ENCODE measurements around the gene TSHZ3. TPM values are rescaled to one million over a fixed set of nuclear protein-coding genes. Genes with fewer than 3 reads are reported as not detected.

Gene TSHZ3
- total and polyA plus RNA-seq, 12 donors: 2.6 to 9.3 (median 7.8) TPM

DNA sequence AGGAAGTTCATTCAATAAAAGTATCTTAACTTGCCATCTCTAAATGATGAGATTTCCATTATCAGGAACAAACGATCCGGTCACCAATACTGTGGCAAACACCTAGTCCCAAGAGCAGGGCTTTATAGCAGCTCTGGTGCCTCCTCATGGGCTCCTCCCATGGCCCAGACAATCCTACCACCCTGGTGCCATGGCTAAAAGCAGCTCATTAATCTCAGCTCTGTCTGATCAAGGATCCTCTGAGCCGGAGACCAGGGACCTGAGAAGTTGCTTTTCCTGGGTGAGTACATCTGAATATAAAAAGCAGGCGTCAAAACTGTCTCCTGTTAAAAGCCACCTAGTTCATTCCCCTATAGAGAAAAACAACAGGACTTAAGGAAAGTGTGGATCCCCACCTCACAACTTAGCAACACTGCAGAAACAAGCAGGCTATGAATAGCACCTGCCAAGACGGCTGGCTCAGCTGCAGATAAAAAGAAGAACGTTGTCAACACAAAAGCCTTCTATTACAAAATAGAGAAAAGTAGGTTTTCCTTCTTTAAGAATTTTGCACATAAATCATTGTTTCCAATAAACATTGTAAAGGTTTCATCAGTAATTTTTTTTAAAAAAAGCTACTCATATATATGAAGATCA is 30.3 kb downstream of the TSHZ3 start:
- no peaks in the 10 kb centered on the region for H3K9me3 ChIP-seq (replicated peaks in 1 of 3)
- peaks cover 0 to 32% of the 10 kb centered on the region in 2 donors for H3K4me1 ChIP-seq (replicated peaks in 1 of 2)
- no peaks in the 10 kb centered on the region for H3K36me3 ChIP-seq (replicated peaks in 1 of 2)
- H3K4me3 ChIP-seq: no peak overlapping the region
- no peak overlapping the region for H3K27ac ChIP-seq
- intact Hi-C loops (cut with DNase I): no loop called here
- H3K27me3 ChIP-seq: no peaks in the 10 kb centered on the region
- WGBS, 4 donors: 61 to 66% (median 64%) methylated on average over 6 of the region's 6 CpGs
- no peak for TF ChIP-seq POLR2A (IDR thresholded peaks at IDR 0.05)
- TF ChIP-seq, protein P1, sequence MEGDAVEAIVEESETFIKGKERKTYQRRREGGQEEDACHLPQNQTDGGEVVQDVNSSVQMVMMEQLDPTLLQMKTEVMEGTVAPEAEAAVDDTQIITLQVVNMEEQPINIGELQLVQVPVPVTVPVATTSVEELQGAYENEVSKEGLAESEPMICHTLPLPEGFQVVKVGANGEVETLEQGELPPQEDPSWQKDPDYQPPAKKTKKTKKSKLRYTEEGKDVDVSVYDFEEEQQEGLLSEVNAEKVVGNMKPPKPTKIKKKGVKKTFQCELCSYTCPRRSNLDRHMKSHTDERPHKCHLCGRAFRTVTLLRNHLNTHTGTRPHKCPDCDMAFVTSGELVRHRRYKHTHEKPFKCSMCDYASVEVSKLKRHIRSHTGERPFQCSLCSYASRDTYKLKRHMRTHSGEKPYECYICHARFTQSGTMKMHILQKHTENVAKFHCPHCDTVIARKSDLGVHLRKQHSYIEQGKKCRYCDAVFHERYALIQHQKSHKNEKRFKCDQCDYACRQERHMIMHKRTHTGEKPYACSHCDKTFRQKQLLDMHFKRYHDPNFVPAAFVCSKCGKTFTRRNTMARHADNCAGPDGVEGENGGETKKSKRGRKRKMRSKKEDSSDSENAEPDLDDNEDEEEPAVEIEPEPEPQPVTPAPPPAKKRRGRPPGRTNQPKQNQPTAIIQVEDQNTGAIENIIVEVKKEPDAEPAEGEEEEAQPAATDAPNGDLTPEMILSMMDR (IDR thresholded peaks at IDR 0.05): no peak
- DNase-seq: peak in 1 of 7 donors; percentile 15

DNA sequence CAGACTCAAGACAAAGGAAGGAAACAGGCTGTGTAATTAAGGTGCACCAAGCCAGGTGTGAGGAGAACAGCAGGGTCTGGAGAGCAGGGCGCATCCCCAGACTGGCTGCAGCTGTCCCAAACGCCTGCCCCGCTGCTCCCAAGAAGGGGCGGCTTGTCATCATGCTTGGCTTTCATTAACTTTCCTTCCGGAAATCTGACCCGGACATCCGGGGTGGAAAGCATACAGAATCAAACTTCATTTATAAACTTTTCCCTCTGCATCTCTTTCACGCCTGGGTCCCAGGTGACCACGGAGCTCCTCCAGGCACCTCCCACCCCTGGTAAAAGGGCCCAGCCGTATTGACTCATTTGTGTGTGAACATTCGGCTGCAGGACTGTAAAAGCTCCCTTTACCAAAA is 31.7 kb downstream of the TSHZ3 start:
- no peak for DNase-seq
- H3K9me3 ChIP-seq (replicated peaks in 1 of 3): no peaks in the 10 kb centered on the region
- 70 to 75% (median 72%) methylated on average over 11 of the region's 11 CpGs for WGBS, 4 donors
- no peak for TF ChIP-seq POLR2A (IDR thresholded peaks at IDR 0.05)
- TF ChIP-seq, protein P1 (IDR thresholded peaks at IDR 0.05): no peak
- H3K36me3 ChIP-seq (replicated peaks in 1 of 2): no peaks in the 10 kb centered on the region
- intact Hi-C loops (cut with DNase I): no loop called here
- H3K4me1 ChIP-seq (replicated peaks in 1 of 2): peaks cover 0 to 32% of the 10 kb centered on the region in 2 donors
- H3K27ac ChIP-seq: peak overlapping the region in 1 of 5 donors; percentile 42
- no peak overlapping the region for H3K4me3 ChIP-seq
- H3K27me3 ChIP-seq: no peaks in the 10 kb centered on the region

DNA sequence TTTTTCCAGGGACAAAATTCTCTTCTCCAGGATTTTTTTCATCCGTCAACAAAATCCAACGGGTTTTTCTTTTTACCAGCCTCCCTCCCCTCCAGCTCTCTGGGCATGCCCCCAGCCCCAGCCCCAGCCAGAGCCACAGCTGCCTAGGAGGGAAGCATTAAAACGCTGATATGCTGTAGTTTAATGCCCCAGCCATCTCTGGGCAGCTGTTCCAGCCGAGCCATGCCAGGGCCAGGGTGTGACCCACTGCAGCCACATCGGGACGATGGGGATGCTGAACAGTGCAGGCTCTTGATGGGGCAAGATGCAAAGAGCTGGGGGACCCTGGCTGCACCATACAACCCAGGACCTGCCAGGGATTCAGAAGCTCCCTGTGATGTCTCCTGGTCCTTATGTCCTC is 32.1 kb downstream of the TSHZ3 start:
- no peaks in the 10 kb centered on the region for H3K9me3 ChIP-seq (replicated peaks in 1 of 3)

DNA sequence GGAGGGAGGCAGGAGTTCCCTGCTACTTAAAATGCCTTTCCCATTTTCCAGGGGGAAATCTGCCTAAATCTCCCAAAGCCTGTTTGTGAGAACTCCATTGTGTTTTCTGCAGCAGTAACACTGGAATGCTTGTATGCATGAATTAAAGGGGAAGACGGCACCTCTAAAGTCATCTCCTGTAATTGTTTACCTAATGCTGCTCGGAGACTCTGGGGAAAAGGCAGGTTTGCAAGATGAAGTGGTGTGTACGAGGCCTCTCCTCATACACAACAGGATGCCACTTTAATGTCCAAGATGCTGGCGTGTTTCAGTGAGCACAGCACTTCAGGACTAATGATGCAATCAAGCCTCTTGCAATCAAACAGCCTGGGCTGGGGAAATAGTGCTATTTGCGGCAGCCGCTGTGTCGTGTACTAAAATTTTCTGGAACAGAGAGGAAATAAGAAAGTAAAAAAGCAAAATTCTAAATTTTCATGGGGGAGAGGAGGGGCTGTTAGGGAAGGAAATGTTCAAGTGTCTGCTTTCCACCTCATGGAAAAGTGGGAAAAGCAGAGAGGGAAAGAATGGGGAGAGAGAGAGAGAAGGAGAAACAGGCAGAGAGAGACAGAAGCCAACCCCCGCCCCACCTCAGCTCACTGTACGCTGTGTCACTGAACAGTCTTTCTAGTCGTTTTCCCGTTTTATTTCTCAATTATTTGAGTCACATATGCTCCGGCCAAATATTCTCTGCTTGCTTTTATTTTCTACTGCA is 32.9 kb downstream of the TSHZ3 start:
- no peak for TF ChIP-seq POLR2A (IDR thresholded peaks at IDR 0.05)
- TF ChIP-seq, protein P1 (IDR thresholded peaks at IDR 0.05): no peak
- H3K9me3 ChIP-seq (replicated peaks in 1 of 3): no peaks in the 10 kb centered on the region
- H3K4me1 ChIP-seq (replicated peaks in 1 of 2): peaks cover 0 to 38% of the 10 kb centered on the region in 2 donors
- H3K4me3 ChIP-seq: no peak overlapping the region
- intact Hi-C loops (cut with DNase I): no loop called here
- H3K36me3 ChIP-seq (replicated peaks in 1 of 2): no peaks in the 10 kb centered on the region
- H3K27me3 ChIP-seq: no peaks in the 10 kb centered on the region
- WGBS, 4 donors: 62 to 72% (median 67%) methylated on average over 12 of the region's 12 CpGs
- H3K27ac ChIP-seq: peak overlapping the region in 3 of 5 donors; percentile 34 to 67 (median 42)
- peak in 5 of 7 donors; percentile 29 to 65 (median 37) for DNase-seq

More for the DNA sequence above, 32.1 kb downstream of the TSHZ3 start:
- TF ChIP-seq, protein P1 (IDR thresholded peaks at IDR 0.05): no peak
- no peak for TF ChIP-seq POLR2A (IDR thresholded peaks at IDR 0.05)
- no peaks in the 10 kb centered on the region for H3K27me3 ChIP-seq
- H3K36me3 ChIP-seq (replicated peaks in 1 of 2): no peaks in the 10 kb centered on the region
- peak overlapping the region in 3 of 5 donors; percentile 34 to 67 (median 42) for H3K27ac ChIP-seq
- intact Hi-C loops (cut with DNase I): no loop called here
- H3K4me3 ChIP-seq: no peak overlapping the region
- 57 to 71% (median 69%) methylated on average over 4 to 6 of the region's 6 CpGs for WGBS, 4 donors
- peaks cover 0 to 34% of the 10 kb centered on the region in 2 donors for H3K4me1 ChIP-seq (replicated peaks in 1 of 2)
- DNase-seq: peak in 1 of 7 donors; percentile 41
